Germinal center (tissue), 1 donor: ENCODE results near the gene ZFYVE28.
"Not testable (repeated sequence)": the region's sequence is repeated elsewhere in the genome, so short reads cannot be mapped to it uniquely, and the experiment has no call there.

ENCODE experiments used
- DNase-seq: peaks from one replicate; pipeline ENCODE4 v3.0.0; 2012; ENCODE audit warnings: mixed read lengths, low spot score

Gene ZFYVE28

GRCh38 chr4:2247128-2248043, 171.1 kb downstream of the ZFYVE28 start:
- DNase-seq, result no peak

GRCh38 chr4:2246384-2247127, 171.9 kb downstream of the ZFYVE28 start:
- no peak for DNase-seq

GRCh38 chr4:2245787-2246275, 172.6 kb downstream of the ZFYVE28 start:
- no peak for DNase-seq

- no peak for DNase-seq
Measured at GRCh38 chr4:2245057-2245786, 173.2 kb downstream of the ZFYVE28 start.

- no peak for DNase-seq
Measured at GRCh38 chr4:2243681-2244380, 174.6 kb downstream of the ZFYVE28 start.

- peak; percentile 100 for DNase-seq
Measured at GRCh38 chr4:2241410-2242353, 176.8 kb downstream of the ZFYVE28 start, which contains the start of the genes HAUS3 and POLN. TSS of gene HAUS3 (minus strand) at chr4:2242121. CDS start at chr4:2240946, 1,175 bp downstream. TSS of gene POLN (minus strand) at chr4:2242121. CDS start at chr4:2229231, 12,890 bp downstream.

GRCh38 chr4:2241003-2241402, 177.4 kb downstream of the ZFYVE28 start:
- no peak for DNase-seq

- no peak for DNase-seq
Measured at GRCh38 chr4:2236944-2237666, 181.3 kb downstream of the ZFYVE28 start.

GRCh38 chr4:2231082-2231481, 187.4 kb downstream of the ZFYVE28 start:
- DNase-seq, result no peak

- DNase-seq, result no peak
Measured at GRCh38 chr4:2226261-2226660, 192.2 kb downstream of the ZFYVE28 start.

GRCh38 chr4:2222838-2223237, 195.6 kb downstream of the ZFYVE28 start:
- no peak for DNase-seq

GRCh38 chr4:2221378-2221777, 197.1 kb downstream of the ZFYVE28 start:
- not testable (repeated sequence) for DNase-seq

GRCh38 chr4:2220016-2220630, 198.3 kb downstream of the ZFYVE28 start:
- peak; percentile 69 for DNase-seq
